ENCODE measurements around the gene EDN1.

GRCh38 chr6:12296255-12296573 lies 6.1 kb downstream of the EDN1 start:
- TF ChIP-seq SIN3A (IDR thresholded peaks at IDR 0.05; ENCODE audit: borderline replicate concordance, insufficient read depth, low read depth, low read length) (no peak), CTCF (IDR thresholded peaks at IDR 0.05) (no peak), POLR2AphosphoS5 (IDR thresholded peaks at IDR 0.05; ENCODE audit: low read depth, low read length) (no peak)

Measured in Panc1 (cell line).